Measurements from ENCODE around the gene UBN1. TPM values are rescaled to one million over a fixed set of nuclear protein-coding genes. Genes with fewer than 3 reads are reported as not detected.

Gene UBN1
- polyA plus RNA-seq, 3 donors, result 5.3 to 24.5 (median 7.3) TPM

GRCh38 chr16:4917117-4917516 is 69.8 kb downstream of the UBN1 start:
- H3K9ac ChIP-seq (ENCODE audit: insufficient read depth, low read length, poor library complexity, severe bottlenecking), result no peak overlapping the region
- no CpG with 5 or more reads among the region's 4 CpGs for WGBS (ENCODE audit: insufficient coverage)
- Mint-ChIP-seq H3K27ac (no peak overlapping the region), H3K36me3 (no peaks in the 10 kb centered on the region), H3K4me1 (no peaks in the 10 kb centered on the region), H3K4me3 (no peak overlapping the region), H3K9me3 (no peaks in the 10 kb centered on the region), H3K27me3 (ENCODE audit: low read depth in 3 of 3) (peaks cover 4 to 14% (median 10%) of the 10 kb centered on the region in 3 donors)
- no peaks in the 10 kb centered on the region for H3K27me3 ChIP-seq (ENCODE audit: control insufficient read depth in 2 of 2, insufficient read depth in 2 of 2, low read length in 2 of 2)
- DNase-seq, result no peak
- H4K20me1 ChIP-seq (ENCODE audit: insufficient read depth, low read length), result no peaks in the 10 kb centered on the region
- no peak overlapping the region for H3K4me3 ChIP-seq (replicated peaks in 1 of 3; ENCODE audit: low read depth in 2 of 3, low read length in 3 of 3)
- H3K4me1 ChIP-seq (ENCODE audit: control insufficient read depth in 1 of 2, insufficient read depth in 2 of 2, low read length in 2 of 2), result no peaks in the 10 kb centered on the region
- H2AFZ ChIP-seq (ENCODE audit: insufficient read depth, low read depth, low read length, poor library complexity, severe bottlenecking), result no peak overlapping the region
- no peak overlapping the region for H3K4me2 ChIP-seq (replicated peaks; ENCODE audit: extremely low read depth, low read length, poor library complexity, severe bottlenecking)
- TF ChIP-seq, protein P1, sequence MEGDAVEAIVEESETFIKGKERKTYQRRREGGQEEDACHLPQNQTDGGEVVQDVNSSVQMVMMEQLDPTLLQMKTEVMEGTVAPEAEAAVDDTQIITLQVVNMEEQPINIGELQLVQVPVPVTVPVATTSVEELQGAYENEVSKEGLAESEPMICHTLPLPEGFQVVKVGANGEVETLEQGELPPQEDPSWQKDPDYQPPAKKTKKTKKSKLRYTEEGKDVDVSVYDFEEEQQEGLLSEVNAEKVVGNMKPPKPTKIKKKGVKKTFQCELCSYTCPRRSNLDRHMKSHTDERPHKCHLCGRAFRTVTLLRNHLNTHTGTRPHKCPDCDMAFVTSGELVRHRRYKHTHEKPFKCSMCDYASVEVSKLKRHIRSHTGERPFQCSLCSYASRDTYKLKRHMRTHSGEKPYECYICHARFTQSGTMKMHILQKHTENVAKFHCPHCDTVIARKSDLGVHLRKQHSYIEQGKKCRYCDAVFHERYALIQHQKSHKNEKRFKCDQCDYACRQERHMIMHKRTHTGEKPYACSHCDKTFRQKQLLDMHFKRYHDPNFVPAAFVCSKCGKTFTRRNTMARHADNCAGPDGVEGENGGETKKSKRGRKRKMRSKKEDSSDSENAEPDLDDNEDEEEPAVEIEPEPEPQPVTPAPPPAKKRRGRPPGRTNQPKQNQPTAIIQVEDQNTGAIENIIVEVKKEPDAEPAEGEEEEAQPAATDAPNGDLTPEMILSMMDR (IDR thresholded peaks at IDR 0.05), result no peak
- H3K79me2 ChIP-seq (ENCODE audit: insufficient read depth, low read length), result no peaks in the 10 kb centered on the region
- no peaks in the 10 kb centered on the region for H3K9me3 ChIP-seq (replicated peaks in 1 of 2; ENCODE audit: control insufficient read depth in 1 of 2, insufficient read depth in 1 of 2, low read length in 2 of 2)
- intact Hi-C loops (cut with micrococcal nuclease), result no loop called here
- H3K27ac ChIP-seq (ENCODE audit: low read depth in 1 of 2, low read length in 2 of 2), result no peak overlapping the region
- no peaks in the 10 kb centered on the region for H3K36me3 ChIP-seq (replicated peaks in 1 of 2; ENCODE audit: control insufficient read depth in 1 of 2, insufficient read depth in 2 of 2, low read length in 2 of 2)

DNA sequence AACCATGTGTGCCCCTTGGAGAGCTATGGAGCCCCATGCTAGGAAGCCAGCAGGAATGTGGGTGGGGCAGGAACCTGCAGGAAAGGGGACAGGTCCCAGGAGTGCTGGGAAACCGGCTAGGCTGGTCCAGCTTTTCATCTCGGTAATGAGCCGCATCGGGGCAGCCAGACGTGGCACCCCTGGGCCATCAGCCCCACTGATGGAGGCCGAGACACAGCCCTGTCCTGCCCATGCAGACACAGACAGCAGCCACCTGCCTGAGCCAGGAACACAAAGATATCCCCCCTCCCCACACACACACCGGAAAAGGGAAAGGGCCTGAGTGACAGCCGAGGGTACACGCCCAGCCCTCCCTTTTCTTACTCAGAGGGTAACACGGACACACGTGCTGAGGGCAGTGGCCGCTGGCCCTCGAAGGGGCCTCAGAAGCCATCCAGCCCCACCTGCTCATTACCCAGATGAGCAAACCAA is 71.5 kb downstream of the UBN1 start:
- intact Hi-C loops (cut with micrococcal nuclease), result no loop called here
- H3K27ac Mint-ChIP-seq, result peak overlapping the region in 1 of 7 donors; percentile 6
- H3K4me1 ChIP-seq (ENCODE audit: control insufficient read depth in 1 of 2, insufficient read depth in 2 of 2, low read length in 2 of 2), result no peaks in the 10 kb centered on the region
- H3K4me3 ChIP-seq (replicated peaks in 1 of 3; ENCODE audit: low read depth in 2 of 3, low read length in 3 of 3), result no peak overlapping the region
- H3K4me2 ChIP-seq (replicated peaks; ENCODE audit: extremely low read depth, low read length, poor library complexity, severe bottlenecking), result no peak overlapping the region
- H3K36me3 ChIP-seq (replicated peaks in 1 of 2; ENCODE audit: control insufficient read depth in 1 of 2, insufficient read depth in 2 of 2, low read length in 2 of 2), result no peaks in the 10 kb centered on the region
- H3K9ac ChIP-seq (ENCODE audit: insufficient read depth, low read length, poor library complexity, severe bottlenecking), result no peak overlapping the region
- H2AFZ ChIP-seq (ENCODE audit: insufficient read depth, low read depth, low read length, poor library complexity, severe bottlenecking), result no peak overlapping the region
- no peak overlapping the region for H3K27ac ChIP-seq (ENCODE audit: low read depth in 1 of 2, low read length in 2 of 2)
- TF ChIP-seq, protein P1 (IDR thresholded peaks at IDR 0.05), result no peak
- H3K9me3 ChIP-seq (replicated peaks in 1 of 2; ENCODE audit: control insufficient read depth in 1 of 2, insufficient read depth in 1 of 2, low read length in 2 of 2), result no peaks in the 10 kb centered on the region
- no peaks in the 10 kb centered on the region for H3K4me1 Mint-ChIP-seq
- H3K79me2 ChIP-seq (ENCODE audit: insufficient read depth, low read length), result no peaks in the 10 kb centered on the region
- no peaks in the 10 kb centered on the region for H3K9me3 Mint-ChIP-seq
- H3K27me3 ChIP-seq (ENCODE audit: control insufficient read depth in 2 of 2, insufficient read depth in 2 of 2, low read length in 2 of 2), result no peaks in the 10 kb centered on the region
- no peaks in the 10 kb centered on the region for H3K36me3 Mint-ChIP-seq
- no peaks in the 10 kb centered on the region for H4K20me1 ChIP-seq (ENCODE audit: insufficient read depth, low read length)
- H3K4me3 Mint-ChIP-seq, result no peak overlapping the region
- WGBS (ENCODE audit: insufficient coverage), result 89% methylated on average over 6 of the region's 13 CpGs
- no peak for DNase-seq
- H3K27me3 Mint-ChIP-seq (ENCODE audit: low read depth in 3 of 3), result peaks cover 7 to 20% (median 13%) of the 10 kb centered on the region in 3 donors
